CD4-positive, alpha-beta T cell treated with Interleukin-1 beta for 1 hour (primary cell): ENCODE measurements around the gene SOX18.

ENCODE experiments used
- DNase-seq, 2 donors: peaks; one replicate each; pipeline ENCODE4 v3.0.0-alpha.2; 2020 to 2022

The SOX18 gene

DNA sequence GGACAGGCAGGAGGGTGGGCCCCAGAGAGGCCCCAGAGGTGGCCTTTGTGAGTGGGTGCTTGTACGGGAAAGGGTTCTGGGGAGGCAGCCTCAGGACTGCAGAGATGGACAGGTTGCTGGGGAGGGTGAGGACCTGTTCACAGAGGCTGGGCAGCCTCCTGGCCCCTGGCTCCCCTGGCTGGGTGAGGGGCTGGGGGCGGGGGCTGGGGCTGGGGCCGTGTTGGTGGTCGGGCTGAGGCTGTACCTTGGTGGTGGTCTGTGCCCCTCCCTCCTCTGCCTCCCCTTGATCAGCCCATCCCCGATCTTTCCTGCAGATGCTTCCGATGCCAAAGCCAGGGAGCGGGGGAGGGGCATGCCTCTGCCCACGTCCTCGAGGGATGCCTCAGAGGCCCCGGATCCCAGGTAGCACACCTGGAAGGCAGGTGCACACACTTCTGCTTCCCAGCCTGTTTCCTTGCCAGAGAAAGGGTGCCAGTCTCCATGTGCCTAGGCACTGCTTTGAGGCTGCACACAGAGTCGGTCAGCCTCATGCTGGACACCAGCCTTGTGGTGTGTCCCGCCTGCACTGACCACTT is 18.4 kb upstream of the SOX18 start:
- no peak for DNase-seq

GRCh38 chr20:64067005-64067632 is 17.7 kb upstream of the SOX18 start:
- no peak for DNase-seq

DNA sequence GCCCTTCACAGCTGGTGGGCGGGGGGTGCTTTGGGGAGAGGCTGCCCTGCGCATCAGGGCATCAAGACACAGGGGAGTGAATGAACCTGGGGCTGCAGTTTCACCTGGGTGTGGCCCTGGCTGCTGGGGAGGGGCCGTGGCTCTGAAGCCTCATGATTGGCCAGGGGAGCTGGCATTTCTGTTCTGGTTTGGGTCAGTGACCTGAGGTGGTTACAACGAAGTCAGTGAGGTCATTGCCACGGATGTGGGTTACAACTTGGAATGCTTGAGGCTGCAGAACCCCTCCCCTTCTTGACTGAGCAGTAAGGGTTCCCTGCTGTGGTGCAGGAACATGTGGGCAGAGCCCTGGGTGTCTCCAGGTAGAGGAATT is 16.5 kb upstream of the SOX18 start:
- peak; percentile 74 to 75 for DNase-seq

DNA sequence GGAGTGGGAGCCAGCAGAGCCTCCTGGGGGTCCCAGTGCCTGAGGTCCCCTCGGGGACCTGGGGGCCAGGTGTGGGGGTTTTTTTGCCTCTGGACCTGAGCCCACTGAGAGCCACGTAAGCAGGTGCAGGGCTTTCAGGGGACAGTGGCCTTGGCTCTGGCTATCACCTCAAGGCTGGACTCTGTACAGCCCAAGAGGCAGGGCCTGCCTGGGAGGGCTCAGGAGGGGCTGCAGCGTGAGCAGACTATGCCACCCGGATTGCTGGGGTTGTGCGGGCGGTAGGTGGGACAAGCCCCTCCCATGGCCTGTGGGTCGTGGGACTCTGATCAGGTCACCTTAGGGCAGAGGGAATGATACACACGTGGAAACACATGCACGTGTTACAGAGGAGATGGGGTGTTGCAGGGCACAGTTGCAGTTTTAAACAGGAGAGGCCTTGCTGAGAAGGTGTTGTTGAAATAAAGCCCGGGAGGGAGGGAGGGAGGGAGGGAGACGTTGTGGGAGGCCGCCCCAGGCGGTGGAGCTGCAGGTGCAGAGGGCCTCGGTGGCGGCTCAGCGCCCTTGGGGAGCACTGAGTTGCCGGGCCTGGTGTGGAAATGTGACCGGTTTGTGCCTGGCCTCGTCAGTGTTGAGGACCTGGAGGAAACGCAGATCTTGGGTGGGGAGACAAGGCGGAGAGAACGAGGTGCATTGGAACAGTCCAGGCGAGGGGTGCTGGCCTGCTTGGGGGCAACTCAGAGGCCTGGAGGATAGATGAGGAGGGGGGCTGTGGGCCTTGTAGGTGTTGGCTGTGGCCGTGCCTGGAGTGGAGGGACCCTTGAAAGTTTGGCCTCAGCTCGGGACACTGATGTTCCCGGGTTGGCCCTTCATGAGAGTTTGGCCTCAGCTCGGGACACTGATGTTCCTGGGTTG is 15.9 kb upstream of the SOX18 start:
- no peak for DNase-seq

DNA sequence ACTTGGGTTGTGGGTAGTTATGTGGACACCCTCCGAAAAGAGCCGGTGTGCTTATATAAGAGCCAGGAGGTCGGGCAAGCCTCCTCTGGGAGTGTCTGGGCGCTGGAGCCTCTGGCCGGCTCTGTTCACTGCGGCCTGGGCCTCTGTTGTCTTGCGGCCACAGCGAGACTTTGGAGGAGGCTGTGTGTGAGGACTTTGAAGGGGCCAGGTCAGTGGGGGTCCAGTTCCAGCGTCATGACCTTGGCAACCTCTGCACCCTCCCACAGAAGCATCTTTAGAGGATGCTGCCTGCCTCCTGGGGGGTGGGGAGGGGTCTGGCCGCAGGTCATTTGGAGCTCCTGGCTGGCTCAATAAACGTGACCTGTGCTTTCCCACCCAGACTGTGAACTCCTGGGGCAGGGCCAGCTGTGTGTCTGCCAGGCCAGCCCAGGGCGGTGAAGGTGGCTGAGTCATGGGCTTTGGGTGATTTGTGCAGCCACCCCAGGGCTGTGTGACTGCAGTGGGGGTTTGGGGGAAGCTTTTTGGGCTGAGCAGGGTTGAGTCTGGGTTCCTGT is 14.8 kb upstream of the SOX18 start:
- DNase-seq = no peak

GRCh38 chr20:64063389-64064144 is 14.1 kb upstream of the SOX18 start:
- DNase-seq = no peak

DNA sequence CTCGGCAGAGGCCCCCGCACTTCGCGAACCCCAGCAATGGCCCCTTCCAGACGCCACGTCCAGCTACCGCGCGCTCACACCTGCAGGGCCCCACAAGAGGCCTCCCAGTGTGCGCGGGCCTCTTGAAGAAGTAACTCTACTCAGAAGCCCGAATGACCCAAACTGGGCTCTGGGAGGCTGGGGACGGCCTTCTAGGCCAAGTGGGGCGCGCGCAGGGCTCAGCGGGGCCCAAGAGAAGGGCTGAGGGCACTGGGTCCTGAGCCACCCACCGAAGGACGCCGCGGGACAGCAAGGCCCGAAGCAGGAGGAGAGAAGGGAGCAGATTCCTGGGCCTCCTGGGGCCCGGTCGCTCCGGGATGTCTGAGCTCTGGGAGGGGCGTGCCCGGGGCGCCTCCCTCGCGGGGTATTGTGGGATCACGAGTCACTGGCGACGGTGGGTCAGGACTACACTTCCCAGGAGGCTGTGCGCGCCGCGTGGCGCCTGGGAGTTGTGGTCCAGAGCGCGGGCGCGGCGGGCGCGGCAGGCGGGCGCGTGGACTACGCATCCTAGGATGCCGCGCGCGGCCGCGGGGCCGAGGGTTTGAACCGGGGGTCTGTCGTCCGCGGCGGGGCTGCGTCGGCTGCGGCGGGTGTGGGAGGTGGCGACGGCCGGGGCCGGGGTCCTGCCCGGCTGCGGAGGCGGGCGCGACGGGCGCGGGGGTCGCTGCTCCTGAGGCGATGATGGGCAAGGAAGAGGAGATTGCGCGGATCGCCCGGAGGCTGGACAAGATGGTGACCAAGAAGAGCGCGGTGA is 13.4 kb upstream of the SOX18 start, which contains the start of gene TCEA2:
TSS of gene TCEA2 (plus strand) at position 603 of the 793 bp plus-strand sequence. CDS start at position 718, 115 bp downstream.
- DNase-seq = peak; percentile 92 to 94

DNA sequence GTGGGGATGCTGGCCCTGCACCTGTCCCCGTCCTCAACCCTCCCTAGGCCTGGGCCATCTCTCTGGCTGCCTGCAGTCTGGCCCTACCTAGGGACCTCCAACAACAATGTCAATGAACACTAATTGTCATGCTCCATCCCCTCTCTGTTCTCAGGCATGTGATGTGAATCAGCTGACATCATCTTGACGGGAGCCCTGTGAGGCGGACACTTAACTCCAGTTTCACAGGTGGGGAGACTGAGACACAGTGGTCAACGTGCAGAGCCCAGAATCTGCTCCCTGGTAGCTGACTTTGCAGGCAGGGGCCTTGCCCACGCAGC is 12.8 kb upstream of the SOX18 start:
- DNase-seq = no peak

GRCh38 chr20:64058536-64058935 is 9.1 kb upstream of the SOX18 start:
- DNase-seq = no peak

GRCh38 chr20:64057628-64058498 is 8.4 kb upstream of the SOX18 start:
- peak; percentile 76 to 79 for DNase-seq

- no peak for DNase-seq
Measured at GRCh38 chr20:64056889-64057627, 7.6 kb upstream of the SOX18 start.

DNA sequence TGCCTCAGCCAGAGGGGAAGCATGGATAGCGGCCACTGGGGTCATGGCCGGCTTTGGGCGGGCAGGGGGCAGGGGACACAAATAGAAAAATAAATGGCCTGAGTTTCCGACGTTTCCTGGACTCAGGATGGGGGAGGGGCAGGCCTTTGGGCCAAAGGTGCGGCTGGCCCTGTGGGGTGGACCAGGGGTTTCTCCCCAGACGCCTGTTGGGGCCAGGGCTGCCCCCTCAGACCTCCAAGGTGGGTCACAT is 7.1 kb upstream of the SOX18 start:
- DNase-seq = no peak

DNA sequence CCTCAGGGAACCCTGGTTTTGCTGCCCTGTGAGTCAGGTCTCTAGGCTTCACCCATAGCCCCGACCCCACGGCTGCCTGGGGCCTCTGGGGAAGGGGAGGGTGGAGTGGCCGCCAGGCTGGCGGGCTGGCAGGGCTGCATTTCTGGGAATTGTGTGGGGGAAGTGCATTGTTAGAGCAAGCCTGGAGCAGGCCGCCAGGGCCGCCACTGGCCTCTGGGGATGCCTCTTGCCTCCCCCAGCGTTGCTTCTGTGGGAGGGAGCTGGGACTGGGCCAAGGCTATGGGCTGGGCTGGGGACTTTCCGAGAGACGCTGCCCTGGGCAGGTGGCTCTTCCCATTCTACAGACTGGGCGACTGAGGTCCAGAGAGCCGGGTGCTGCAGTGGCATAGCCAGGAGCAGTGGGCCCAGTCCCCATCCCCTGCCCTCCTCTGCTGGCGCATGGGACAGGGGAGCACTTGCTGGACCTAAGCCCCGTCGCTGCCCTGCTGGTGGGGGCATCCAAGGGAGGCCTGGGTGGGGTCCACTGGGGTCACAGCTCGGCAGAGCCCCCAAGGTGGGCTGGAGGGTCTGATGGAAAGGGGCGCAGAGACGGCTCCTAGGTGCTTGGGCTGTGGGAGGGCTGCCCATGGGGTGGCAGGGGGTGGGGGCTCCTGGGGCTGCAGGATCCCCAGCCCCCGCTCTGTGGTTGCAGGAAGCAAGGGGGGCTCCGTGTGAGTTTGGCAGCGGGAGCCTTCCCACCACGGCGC is 6.6 kb upstream of the SOX18 start:
- DNase-seq = no peak

GRCh38 chr20:64055396-64055892 is 6.0 kb upstream of the SOX18 start:
- DNase-seq = no peak

- DNase-seq = no peak
Measured at GRCh38 chr20:64053841-64054661, 4.6 kb upstream of the SOX18 start.

- DNase-seq = no peak
Measured at GRCh38 chr20:64052987-64053840, 3.8 kb upstream of the SOX18 start.

DNA sequence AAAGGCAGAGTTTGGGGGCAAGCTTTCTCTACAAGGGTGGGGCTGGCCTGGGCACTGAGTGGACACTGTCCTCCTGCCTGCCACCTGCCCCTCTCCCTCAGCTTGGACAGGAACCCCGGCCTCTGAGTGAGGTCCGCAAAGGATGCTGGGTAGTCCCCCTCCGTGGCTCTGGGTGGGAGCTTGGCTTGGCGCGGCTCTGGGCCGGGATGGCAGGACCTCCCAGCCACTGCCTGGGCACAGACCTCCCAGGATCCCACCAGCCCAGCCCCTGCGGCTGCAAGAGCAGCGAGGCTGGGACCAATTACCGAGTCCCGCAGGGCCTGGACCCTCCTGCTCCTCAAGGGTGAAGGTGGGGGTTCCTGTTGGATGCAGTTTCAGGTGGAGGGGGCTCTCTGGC is 2.9 kb upstream of the SOX18 start:
- DNase-seq = no peak
